Keratinocyte (primary cell): ENCODE data around the gene FRMD6.

Source experiments
- EZH2 ChIP-seq: IDR thresholded peaks from one replicate; pipeline ENCODE4 v1.6.1; 2012; ENCODE audit warnings: inconsistent platforms, mild to moderate bottlenecking, low read length, moderate library complexity
- TF ChIP-seq, protein P1 (sequence below), 3 experiments: IDR thresholded peaks in 1 of 3; conservative IDR thresholded peaks in 1 of 3; optimal IDR thresholded peaks in 1 of 3; 2 replicates in 2 of 3; 3 replicates in 1 of 3; pipeline versions ENCODE3 to v1.5.1; 2011; ENCODE audit warnings: low read length in 3 of 3, mild to moderate bottlenecking in 3 of 3, moderate library complexity in 2 of 3, control low read depth in 1 of 3, inconsistent platforms in 1 of 3; ENCODE audit not compliant: insufficient read depth in 2 of 3; ENCODE audit errors: extremely low read depth in 1 of 3

DNA sequence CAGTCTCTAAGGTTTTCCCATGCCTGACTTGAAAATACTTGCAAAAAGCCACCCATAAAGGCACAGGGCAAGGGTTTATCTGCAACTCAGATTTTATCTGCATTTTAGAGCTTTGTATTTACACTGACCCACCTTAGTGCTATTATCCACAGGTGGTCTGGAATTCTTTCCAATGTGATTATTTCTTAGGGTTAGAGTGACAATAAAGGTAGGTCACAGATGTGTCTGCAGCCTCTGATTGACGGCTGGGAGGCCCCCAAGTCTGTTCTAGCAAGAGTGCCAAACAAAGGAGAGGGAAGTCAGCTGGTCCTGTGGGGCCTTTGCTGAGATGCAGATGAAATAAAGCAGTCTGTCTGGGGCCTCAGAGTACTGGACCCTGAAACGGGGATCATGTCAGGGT lies 64.0 kb downstream of the FRMD6 start:
- TF ChIP-seq, protein P1, sequence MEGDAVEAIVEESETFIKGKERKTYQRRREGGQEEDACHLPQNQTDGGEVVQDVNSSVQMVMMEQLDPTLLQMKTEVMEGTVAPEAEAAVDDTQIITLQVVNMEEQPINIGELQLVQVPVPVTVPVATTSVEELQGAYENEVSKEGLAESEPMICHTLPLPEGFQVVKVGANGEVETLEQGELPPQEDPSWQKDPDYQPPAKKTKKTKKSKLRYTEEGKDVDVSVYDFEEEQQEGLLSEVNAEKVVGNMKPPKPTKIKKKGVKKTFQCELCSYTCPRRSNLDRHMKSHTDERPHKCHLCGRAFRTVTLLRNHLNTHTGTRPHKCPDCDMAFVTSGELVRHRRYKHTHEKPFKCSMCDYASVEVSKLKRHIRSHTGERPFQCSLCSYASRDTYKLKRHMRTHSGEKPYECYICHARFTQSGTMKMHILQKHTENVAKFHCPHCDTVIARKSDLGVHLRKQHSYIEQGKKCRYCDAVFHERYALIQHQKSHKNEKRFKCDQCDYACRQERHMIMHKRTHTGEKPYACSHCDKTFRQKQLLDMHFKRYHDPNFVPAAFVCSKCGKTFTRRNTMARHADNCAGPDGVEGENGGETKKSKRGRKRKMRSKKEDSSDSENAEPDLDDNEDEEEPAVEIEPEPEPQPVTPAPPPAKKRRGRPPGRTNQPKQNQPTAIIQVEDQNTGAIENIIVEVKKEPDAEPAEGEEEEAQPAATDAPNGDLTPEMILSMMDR (optimal IDR thresholded peaks at IDR 0.05 in 1 of 3, IDR thresholded peaks at IDR 0.05 in 1 of 3, conservative IDR thresholded peaks at IDR 0.05 in 1 of 3; ENCODE audit: extremely low read depth in 1 of 3, insufficient read depth in 2 of 3, low read length in 3 of 3): no peak
- no peak for TF ChIP-seq EZH2
